ENCODE measurements around the gene SUCLG2.

The SUCLG2 gene

GRCh38 chr3:67674055-67674454, 19.6 kb upstream of the SUCLG2 start:
- H3K9ac ChIP-seq (ENCODE audit: low read length): no peak overlapping the region
- H3K4me1 ChIP-seq (ENCODE audit: control insufficient read depth, insufficient read depth, low read length): no peaks in the 10 kb centered on the region
- H3K36me3 ChIP-seq (ENCODE audit: control insufficient read depth, insufficient read depth, low read length): no peaks in the 10 kb centered on the region
- no peak overlapping the region for H3K27ac ChIP-seq (ENCODE audit: low read depth, low read length)
- no peak overlapping the region for H3K4me3 ChIP-seq (ENCODE audit: low read length)
- H3K27me3 ChIP-seq (ENCODE audit: control insufficient read depth, insufficient read depth, low read length): no peaks in the 10 kb centered on the region

GRCh38 chr3:67662733-67663132, 8.3 kb upstream of the SUCLG2 start:
- Histone ChIP-seq H3K4me1 (ENCODE audit: control insufficient read depth, insufficient read depth, low read length) (no peaks in the 10 kb centered on the region), H3K27me3 (ENCODE audit: control insufficient read depth, insufficient read depth, low read length) (no peaks in the 10 kb centered on the region), H3K36me3 (ENCODE audit: control insufficient read depth, insufficient read depth, low read length) (no peaks in the 10 kb centered on the region), H3K4me3 (ENCODE audit: low read length) (no peak overlapping the region), H3K27ac (ENCODE audit: low read depth, low read length) (no peak overlapping the region), H3K9ac (ENCODE audit: low read length) (no peak overlapping the region)

GRCh38 chr3:67661089-67661488, 6.7 kb upstream of the SUCLG2 start:
- H3K4me3 ChIP-seq (ENCODE audit: low read length): no peak overlapping the region
- no peak overlapping the region for H3K27ac ChIP-seq (ENCODE audit: low read depth, low read length)
- no peak overlapping the region for H3K9ac ChIP-seq (ENCODE audit: low read length)
- no peaks in the 10 kb centered on the region for H3K4me1 ChIP-seq (ENCODE audit: control insufficient read depth, insufficient read depth, low read length)
- no peaks in the 10 kb centered on the region for H3K36me3 ChIP-seq (ENCODE audit: control insufficient read depth, insufficient read depth, low read length)
- no peaks in the 10 kb centered on the region for H3K27me3 ChIP-seq (ENCODE audit: control insufficient read depth, insufficient read depth, low read length)

DNA sequence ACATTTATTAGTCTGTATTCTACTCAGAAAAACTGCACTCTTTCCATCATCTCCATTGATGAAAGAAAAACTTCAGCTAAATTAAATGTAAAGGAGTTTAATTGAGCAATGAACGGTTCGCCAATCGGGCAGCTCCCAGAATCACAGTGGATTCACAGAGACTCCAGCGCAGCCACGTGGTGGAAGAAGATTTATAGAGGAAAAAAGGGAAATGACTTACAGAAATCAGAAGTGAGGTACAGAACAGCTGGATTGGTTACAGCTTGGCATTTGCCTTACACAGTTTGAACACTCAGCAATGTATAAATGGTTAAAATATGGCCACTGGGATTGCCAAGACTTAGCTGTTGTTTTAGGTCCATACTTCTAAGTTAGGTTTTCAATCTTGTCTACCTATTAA, 2.8 kb upstream of the SUCLG2 start:
- Histone ChIP-seq H3K4me1 (ENCODE audit: control insufficient read depth, insufficient read depth, low read length) (peaks cover 5% of the 10 kb centered on the region), H3K27ac (ENCODE audit: low read depth, low read length) (no peak overlapping the region), H3K36me3 (ENCODE audit: control insufficient read depth, insufficient read depth, low read length) (no peaks in the 10 kb centered on the region), H3K9ac (ENCODE audit: low read length) (no peak overlapping the region), H3K4me3 (ENCODE audit: low read length) (no peak overlapping the region), H3K27me3 (ENCODE audit: control insufficient read depth, insufficient read depth, low read length) (no peaks in the 10 kb centered on the region)

- no peak overlapping the region for H3K27ac ChIP-seq (ENCODE audit: low read depth, low read length)
- H3K27me3 ChIP-seq (ENCODE audit: control insufficient read depth, insufficient read depth, low read length): no peaks in the 10 kb centered on the region
- H3K9ac ChIP-seq (ENCODE audit: low read length): no peak overlapping the region
- H3K4me1 ChIP-seq (ENCODE audit: control insufficient read depth, insufficient read depth, low read length): peaks cover 5% of the 10 kb centered on the region
- H3K36me3 ChIP-seq (ENCODE audit: control insufficient read depth, insufficient read depth, low read length): no peaks in the 10 kb centered on the region
- no peak overlapping the region for H3K4me3 ChIP-seq (ENCODE audit: low read length)
Measured at GRCh38 chr3:67656614-67657013, 2.2 kb upstream of the SUCLG2 start.

DNA sequence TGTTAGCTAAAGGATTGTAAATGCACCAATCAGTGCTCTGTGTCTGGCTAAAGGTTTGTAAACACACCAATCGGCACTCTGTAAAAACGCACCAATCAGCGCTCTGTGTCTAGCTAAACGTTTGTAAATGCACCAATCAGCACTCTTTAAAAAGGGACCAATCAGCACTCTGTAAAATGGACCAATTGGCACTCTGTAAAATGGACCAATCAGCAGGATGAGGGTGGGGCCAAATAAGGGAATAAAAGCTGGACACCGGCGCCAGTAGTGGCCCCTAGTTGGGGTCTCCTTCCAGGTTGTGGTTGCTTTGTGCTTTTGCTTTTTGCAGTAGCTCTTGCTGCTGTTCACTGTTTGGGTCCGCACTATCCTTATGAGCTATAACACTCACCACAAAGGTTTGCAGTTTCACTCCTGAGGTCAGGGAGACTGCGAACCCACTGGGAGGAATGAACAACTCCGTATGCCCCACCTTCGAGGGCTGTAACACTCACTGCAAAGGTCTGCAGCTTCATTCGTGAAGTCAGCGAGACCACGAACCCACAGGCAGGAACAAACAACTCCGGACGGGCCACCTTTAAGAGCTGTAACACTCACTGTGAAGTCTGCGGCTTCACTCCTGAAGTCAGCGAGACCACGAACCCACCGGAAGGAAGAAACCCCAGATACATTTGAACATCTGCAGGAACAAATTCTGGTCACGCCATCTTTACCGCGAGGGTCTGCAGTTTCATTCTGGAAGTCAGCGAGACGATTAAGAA, 1.1 kb upstream of the SUCLG2 start:
- H3K4me1 ChIP-seq (ENCODE audit: control insufficient read depth, insufficient read depth, low read length): peaks cover 5% of the 10 kb centered on the region
- H3K27me3 ChIP-seq (ENCODE audit: control insufficient read depth, insufficient read depth, low read length): no peaks in the 10 kb centered on the region
- no peaks in the 10 kb centered on the region for H3K36me3 ChIP-seq (ENCODE audit: control insufficient read depth, insufficient read depth, low read length)
- H3K4me3 ChIP-seq (ENCODE audit: low read length): peak overlapping the region; percentile 70
- no peak overlapping the region for H3K9ac ChIP-seq (ENCODE audit: low read length)
- H3K27ac ChIP-seq (ENCODE audit: low read depth, low read length): no peak overlapping the region

GRCh38 chr3:67654844-67655177, 399 bp upstream of the SUCLG2 start:
- Histone ChIP-seq H3K27me3 (ENCODE audit: control insufficient read depth, insufficient read depth, low read length) (no peaks in the 10 kb centered on the region), H3K36me3 (ENCODE audit: control insufficient read depth, insufficient read depth, low read length) (no peaks in the 10 kb centered on the region), H3K9ac (ENCODE audit: low read length) (peak overlapping the region; percentile 21), H3K27ac (ENCODE audit: low read depth, low read length) (peak overlapping the region; percentile 75), H3K4me1 (ENCODE audit: control insufficient read depth, insufficient read depth, low read length) (peaks cover 5% of the 10 kb centered on the region), H3K4me3 (ENCODE audit: low read length) (peak overlapping the region; percentile 70)

GRCh38 chr3:67653425-67654098, 850 bp downstream of the SUCLG2 start:
- Histone ChIP-seq H3K27ac (ENCODE audit: low read depth, low read length) (peak overlapping the region; percentile 75), H3K9ac (ENCODE audit: low read length) (peak overlapping the region; percentile 67), H3K4me1 (ENCODE audit: control insufficient read depth, insufficient read depth, low read length) (peaks cover 5% of the 10 kb centered on the region), H3K27me3 (ENCODE audit: control insufficient read depth, insufficient read depth, low read length) (no peaks in the 10 kb centered on the region), H3K4me3 (ENCODE audit: low read length) (peak overlapping the region; percentile 70), H3K36me3 (ENCODE audit: control insufficient read depth, insufficient read depth, low read length) (no peaks in the 10 kb centered on the region)

- no peak overlapping the region for H3K9ac ChIP-seq (ENCODE audit: low read length)
- peaks cover 5% of the 10 kb centered on the region for H3K4me1 ChIP-seq (ENCODE audit: control insufficient read depth, insufficient read depth, low read length)
- no peak overlapping the region for H3K4me3 ChIP-seq (ENCODE audit: low read length)
- no peaks in the 10 kb centered on the region for H3K36me3 ChIP-seq (ENCODE audit: control insufficient read depth, insufficient read depth, low read length)
- no peaks in the 10 kb centered on the region for H3K27me3 ChIP-seq (ENCODE audit: control insufficient read depth, insufficient read depth, low read length)
- no peak overlapping the region for H3K27ac ChIP-seq (ENCODE audit: low read depth, low read length)
Measured at GRCh38 chr3:67650084-67650483, 4.3 kb downstream of the SUCLG2 start.

GRCh38 chr3:67649681-67650080, 4.7 kb downstream of the SUCLG2 start:
- Histone ChIP-seq H3K27ac (ENCODE audit: low read depth, low read length) (no peak overlapping the region), H3K4me1 (ENCODE audit: control insufficient read depth, insufficient read depth, low read length) (peaks cover 5% of the 10 kb centered on the region), H3K9ac (ENCODE audit: low read length) (no peak overlapping the region), H3K4me3 (ENCODE audit: low read length) (no peak overlapping the region), H3K27me3 (ENCODE audit: control insufficient read depth, insufficient read depth, low read length) (no peaks in the 10 kb centered on the region), H3K36me3 (ENCODE audit: control insufficient read depth, insufficient read depth, low read length) (no peaks in the 10 kb centered on the region)

- Histone ChIP-seq H3K4me1 (ENCODE audit: control insufficient read depth, insufficient read depth, low read length) (peaks cover 3% of the 10 kb centered on the region), H3K9ac (ENCODE audit: low read length) (no peak overlapping the region), H3K4me3 (ENCODE audit: low read length) (no peak overlapping the region), H3K27me3 (ENCODE audit: control insufficient read depth, insufficient read depth, low read length) (no peaks in the 10 kb centered on the region), H3K36me3 (ENCODE audit: control insufficient read depth, insufficient read depth, low read length) (no peaks in the 10 kb centered on the region), H3K27ac (ENCODE audit: low read depth, low read length) (no peak overlapping the region)
Measured at GRCh38 chr3:67648701-67649100, 5.7 kb downstream of the SUCLG2 start.

DNA sequence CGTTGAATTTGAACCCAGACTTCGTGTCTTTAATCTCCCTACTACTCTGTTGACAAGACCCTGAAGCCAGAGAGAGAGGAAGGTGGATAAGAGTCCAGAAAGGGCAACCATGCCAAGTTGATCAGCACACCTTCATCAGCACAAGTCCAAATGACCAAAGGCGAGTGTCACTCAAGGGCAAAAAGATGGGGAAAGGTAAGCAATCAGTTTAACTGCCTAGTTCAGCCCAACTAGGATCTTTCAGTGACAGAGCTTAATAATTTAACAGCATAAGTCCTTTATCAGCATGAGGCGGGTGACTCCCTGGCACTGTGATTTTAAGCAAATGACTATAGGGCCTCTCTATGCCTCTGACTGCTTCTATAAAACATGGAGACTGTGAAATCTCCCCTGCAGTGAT, 6.2 kb downstream of the SUCLG2 start:
- Histone ChIP-seq H3K27me3 (ENCODE audit: control insufficient read depth, insufficient read depth, low read length) (no peaks in the 10 kb centered on the region), H3K27ac (ENCODE audit: low read depth, low read length) (no peak overlapping the region), H3K9ac (ENCODE audit: low read length) (no peak overlapping the region), H3K4me1 (ENCODE audit: control insufficient read depth, insufficient read depth, low read length) (no peaks in the 10 kb centered on the region), H3K36me3 (ENCODE audit: control insufficient read depth, insufficient read depth, low read length) (no peaks in the 10 kb centered on the region), H3K4me3 (ENCODE audit: low read length) (no peak overlapping the region)

GRCh38 chr3:67647390-67647878, 7.0 kb downstream of the SUCLG2 start:
- Histone ChIP-seq H3K4me1 (ENCODE audit: control insufficient read depth, insufficient read depth, low read length) (no peaks in the 10 kb centered on the region), H3K36me3 (ENCODE audit: control insufficient read depth, insufficient read depth, low read length) (no peaks in the 10 kb centered on the region), H3K27ac (ENCODE audit: low read depth, low read length) (no peak overlapping the region), H3K9ac (ENCODE audit: low read length) (no peak overlapping the region), H3K27me3 (ENCODE audit: control insufficient read depth, insufficient read depth, low read length) (no peaks in the 10 kb centered on the region), H3K4me3 (ENCODE audit: low read length) (no peak overlapping the region)

Data from rectal smooth muscle tissue (tissue), 1 donor.